ENCODE data around the gene GJA3.

GJA3 gene

DNA sequence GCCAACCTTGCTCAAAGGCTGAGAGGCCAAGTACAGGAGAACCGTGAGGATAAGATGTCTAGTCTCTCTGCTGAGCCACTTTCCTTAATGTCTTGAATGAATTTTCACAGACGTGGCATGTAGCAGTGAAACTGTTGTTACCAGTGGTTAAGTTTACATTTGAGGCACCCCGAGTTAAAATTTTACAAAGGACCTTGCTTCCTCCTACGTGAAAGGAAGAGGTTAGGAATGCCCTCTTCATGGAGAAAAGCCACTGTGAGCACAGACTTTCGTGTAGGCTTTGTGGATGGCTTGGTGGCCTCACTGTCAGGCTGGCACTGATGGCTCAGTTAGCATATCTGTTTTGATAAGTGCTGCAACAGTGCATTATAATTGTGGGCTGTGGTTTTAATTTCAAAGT lies 29.2 kb upstream of the GJA3 start:
- DNase-seq (ENCODE audit: extremely low read depth, low read depth) = no peak
- TF ChIP-seq, protein P1, sequence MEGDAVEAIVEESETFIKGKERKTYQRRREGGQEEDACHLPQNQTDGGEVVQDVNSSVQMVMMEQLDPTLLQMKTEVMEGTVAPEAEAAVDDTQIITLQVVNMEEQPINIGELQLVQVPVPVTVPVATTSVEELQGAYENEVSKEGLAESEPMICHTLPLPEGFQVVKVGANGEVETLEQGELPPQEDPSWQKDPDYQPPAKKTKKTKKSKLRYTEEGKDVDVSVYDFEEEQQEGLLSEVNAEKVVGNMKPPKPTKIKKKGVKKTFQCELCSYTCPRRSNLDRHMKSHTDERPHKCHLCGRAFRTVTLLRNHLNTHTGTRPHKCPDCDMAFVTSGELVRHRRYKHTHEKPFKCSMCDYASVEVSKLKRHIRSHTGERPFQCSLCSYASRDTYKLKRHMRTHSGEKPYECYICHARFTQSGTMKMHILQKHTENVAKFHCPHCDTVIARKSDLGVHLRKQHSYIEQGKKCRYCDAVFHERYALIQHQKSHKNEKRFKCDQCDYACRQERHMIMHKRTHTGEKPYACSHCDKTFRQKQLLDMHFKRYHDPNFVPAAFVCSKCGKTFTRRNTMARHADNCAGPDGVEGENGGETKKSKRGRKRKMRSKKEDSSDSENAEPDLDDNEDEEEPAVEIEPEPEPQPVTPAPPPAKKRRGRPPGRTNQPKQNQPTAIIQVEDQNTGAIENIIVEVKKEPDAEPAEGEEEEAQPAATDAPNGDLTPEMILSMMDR (IDR thresholded peaks at IDR 0.05; ENCODE audit: low read depth, low read length) = no peak

DNA sequence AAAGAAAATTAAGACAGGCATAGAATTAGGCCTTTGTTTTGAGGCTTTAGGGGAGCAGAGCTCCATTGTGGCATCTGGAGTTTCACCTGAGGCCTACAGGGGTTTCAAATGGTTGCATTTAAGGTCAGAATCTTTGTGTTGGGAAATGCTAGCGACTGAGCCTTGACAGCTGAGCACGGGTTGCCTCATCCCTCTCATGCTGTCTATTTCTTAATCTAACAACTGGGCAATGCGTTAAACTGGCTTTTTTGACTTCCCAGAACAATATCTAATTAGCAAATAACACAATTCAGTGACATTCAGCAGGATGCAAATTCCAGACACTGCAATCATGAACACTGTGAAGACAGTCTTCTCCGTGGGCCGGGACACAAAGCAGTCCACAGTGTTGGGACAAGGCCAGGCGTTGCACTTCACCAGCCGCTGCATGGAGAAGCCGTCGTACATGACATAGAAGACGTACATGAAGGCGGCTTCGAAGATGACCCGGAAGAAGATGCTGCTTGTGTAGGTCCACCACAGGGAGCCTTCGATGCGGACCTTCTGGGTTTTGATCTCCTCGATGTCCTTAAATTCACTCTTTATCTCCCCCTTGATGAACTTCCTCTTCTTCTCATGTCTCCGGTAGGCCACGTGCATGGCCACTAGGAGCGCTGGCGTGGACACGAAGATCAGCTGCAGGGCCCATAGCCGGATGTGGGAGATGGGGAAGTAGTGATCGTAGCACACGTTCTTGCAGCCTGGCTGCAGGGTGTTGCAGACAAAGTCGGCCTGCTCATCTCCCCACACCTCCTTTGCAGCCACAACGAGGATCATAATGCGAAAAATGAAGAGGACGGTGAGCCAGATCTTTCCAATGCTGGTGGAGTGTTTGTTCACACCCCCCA lies 28.1 kb upstream of the GJA3 start:
- TF ChIP-seq, protein P1 (IDR thresholded peaks at IDR 0.05; ENCODE audit: low read depth, low read length) = no peak; the same call in 1 of the 2 replicates
- no peak for DNase-seq (ENCODE audit: extremely low read depth, low read depth)

DNA sequence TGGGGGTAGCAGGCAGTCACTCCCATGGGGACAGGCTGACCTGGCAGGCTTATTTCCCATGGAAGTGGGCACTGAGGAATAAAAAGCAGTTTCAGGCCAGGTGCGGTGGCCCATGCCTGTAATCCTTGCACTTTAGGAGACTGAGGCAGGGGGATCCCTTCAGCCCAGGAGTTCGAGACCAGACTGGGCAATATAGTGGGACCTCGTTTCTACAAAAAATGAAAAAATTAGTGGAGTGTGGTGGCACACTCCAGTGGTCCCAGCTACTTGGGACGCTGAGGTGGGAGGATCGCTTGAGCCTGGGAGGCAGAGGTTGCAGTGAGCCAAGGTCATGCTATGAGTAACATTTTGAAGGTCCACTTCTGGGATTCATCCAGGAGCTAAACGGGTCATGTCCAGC lies 25.9 kb upstream of the GJA3 start:
- no peak for DNase-seq (ENCODE audit: extremely low read depth, low read depth)
- TF ChIP-seq, protein P1 (IDR thresholded peaks at IDR 0.05; ENCODE audit: low read depth, low read length) = no peak

DNA sequence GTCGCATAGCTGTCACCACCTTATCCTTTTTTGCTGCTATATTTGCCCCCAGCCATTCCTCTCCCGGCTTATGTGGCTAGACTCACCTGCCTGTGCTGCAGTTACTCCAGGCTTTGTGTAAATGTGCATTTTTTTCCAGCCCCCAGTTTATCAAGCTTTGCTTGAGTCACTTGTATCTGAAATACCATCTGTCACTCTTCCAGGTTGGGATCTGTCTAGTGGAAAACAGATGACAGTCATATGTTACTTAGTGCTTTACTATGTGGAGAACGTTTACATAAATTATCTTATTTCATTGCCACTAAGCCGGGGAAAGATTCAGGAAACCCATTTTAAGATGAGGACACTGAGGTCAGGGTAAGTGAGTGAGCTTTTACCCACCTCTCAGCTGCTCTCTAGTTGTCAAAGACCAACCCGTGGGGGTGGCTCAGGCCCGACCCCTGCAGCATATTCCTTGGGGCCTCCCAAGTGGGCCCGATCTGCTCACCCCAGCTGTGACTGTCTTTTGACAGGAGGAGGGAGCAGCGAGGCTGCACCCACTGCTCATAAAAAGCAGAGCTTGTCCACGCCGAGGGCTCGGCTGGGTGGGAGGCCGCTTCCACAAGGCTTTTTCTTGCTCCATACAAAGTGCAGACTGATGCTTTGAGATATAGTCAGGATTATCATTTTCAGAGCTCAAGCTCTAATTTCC lies 24.7 kb upstream of the GJA3 start:
- TF ChIP-seq, protein P1 (IDR thresholded peaks at IDR 0.05; ENCODE audit: low read depth, low read length) = no peak
- DNase-seq (ENCODE audit: extremely low read depth, low read depth) = no peak

DNA sequence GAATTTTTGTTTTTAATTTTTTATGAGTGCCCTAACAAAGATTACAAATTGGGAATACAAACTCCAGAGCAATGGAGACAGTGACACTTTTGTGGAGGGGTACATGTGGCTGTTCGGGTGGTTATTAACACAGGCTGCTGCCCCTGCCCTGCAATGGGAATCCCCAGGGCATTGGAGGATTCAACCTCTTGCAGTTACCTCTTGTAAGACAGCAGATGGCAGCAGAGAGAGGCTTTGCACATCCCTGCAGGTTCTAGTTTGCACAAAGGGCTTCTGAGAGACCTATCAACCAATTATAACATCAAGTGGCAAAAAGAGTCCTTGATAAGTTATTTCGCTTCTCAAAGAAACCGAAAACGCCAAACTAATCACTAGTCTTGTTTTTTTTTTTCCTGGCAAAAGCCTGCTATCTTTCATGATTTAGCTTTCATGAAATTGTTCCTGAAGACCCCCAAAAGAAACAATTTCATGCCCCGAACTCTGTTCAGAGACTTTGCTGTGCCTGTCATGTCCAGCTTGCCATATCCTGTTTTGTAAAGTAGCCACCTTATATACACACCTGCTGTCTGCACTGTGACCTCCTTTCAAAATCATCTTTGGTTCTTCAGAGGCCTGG lies 21.5 kb upstream of the GJA3 start:
- no peak for DNase-seq (ENCODE audit: extremely low read depth, low read depth)
- TF ChIP-seq, protein P1 (IDR thresholded peaks at IDR 0.05; ENCODE audit: low read depth, low read length) = peak; percentile 91

DNA sequence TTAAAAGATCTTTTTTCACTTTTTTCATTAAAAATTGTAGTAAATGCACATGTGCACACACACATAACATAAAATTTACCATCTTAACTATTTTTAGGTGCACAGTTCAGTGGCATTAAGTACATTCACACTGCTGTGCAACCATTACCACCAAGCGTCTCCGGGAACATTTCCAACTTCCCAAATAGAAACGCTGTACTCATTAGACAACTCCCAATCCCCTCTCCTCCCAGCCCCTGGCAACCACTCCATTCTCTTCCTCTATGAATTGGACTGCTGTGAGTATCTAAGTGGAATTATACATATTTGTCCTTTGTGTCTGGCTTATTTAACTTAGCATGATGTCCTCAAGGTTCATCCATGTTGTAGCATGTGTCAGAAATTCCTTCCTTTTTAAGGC lies 20.3 kb upstream of the GJA3 start:
- DNase-seq (ENCODE audit: extremely low read depth, low read depth) = no peak
- TF ChIP-seq, protein P1 (IDR thresholded peaks at IDR 0.05; ENCODE audit: low read depth, low read length) = no peak

DNA sequence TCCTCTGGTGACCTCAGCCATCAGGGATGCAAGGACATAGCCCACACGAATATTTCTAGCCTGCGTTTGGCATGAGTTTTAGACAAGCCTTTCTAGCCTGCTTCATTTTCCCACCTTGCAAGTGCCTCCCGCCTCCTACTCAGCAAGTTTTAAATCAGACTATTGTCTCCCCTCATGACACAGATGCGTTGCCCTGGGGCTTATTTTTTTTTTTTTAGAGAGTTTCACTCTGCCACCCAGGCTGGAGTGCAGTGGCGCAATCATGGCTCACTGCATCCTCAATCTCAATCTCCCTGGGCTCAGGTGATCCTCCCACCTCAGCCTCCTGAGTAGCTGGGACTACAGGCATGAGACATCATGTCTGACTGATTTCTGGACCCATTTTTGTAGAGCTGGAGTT lies 17.3 kb upstream of the GJA3 start:
- TF ChIP-seq, protein P1 (IDR thresholded peaks at IDR 0.05; ENCODE audit: low read depth, low read length) = no peak
- no peak for DNase-seq (ENCODE audit: extremely low read depth, low read depth)
